Fibroblast of villous mesenchyme (primary cell): ENCODE data around the gene CD22. TPM values are rescaled to one million over a fixed set of nuclear protein-coding genes. Genes with fewer than 3 reads are reported as not detected.
"Not testable (repeated sequence)": the region's sequence is repeated elsewhere in the genome, so short reads cannot be mapped to it uniquely, and the experiment has no call there.

Source experiments
- DNase-seq: peaks from one replicate; pipeline ENCODE4 v3.0.0-alpha.2; 2010; ENCODE audit warnings: low read depth
- H3K4me3 ChIP-seq: 2 replicates; pipeline ENCODE4 v1.5.1; 2011; ENCODE audit warnings: low read depth, mild to moderate bottlenecking, low read length
- CTCF ChIP-seq: IDR thresholded peaks from 2 replicates; pipeline ENCODE4 v1.5.1; 2012; ENCODE audit warnings: low read depth, mild to moderate bottlenecking, low read length; ENCODE audit not compliant: insufficient read depth
- total RNA-seq: library from RNA; depleted of rRNA; stranded (reverse); fragments of >200 nt; gene quantifications from 2 replicates; pipeline ENCODE4 v1.2.3, GENCODE V29; 2012

The CD22 gene
- total RNA-seq, 1 donor = not detected

- TF ChIP-seq CTCF = no peak
- no peak for DNase-seq
- no peak overlapping the region for H3K4me3 ChIP-seq
Measured at GRCh38 chr19:35377656-35378055, 48.7 kb downstream of the CD22 start.

DNA sequence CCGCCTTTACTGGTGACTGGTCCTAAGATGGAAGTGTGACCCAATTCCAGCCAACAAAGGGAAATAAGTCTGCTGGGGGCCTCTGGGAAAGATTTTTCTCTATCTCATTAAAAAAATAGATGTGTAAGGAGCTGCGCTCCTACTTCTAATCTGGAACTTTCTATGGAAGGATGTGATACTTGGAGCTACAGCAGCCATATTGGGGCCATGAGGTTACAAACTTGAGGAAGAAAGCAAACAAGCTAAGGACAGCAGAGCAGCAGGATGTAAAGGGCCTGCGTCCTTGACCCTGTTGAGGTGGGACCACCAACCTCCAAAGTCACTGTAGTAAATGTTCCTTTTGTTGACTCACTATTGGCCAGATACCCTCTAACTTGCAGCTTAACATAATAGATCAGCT, 49.4 kb downstream of the CD22 start:
- no peak for DNase-seq
- H3K4me3 ChIP-seq = no peak overlapping the region
- no peak for TF ChIP-seq CTCF

GRCh38 chr19:35379545-35379944, 50.6 kb downstream of the CD22 start:
- H3K4me3 ChIP-seq, DNase-seq: not testable (repeated sequence)

- TF ChIP-seq CTCF = no peak
- H3K4me3 ChIP-seq = no peak overlapping the region
- DNase-seq = no peak
Measured at GRCh38 chr19:35379992-35380391, 51.0 kb downstream of the CD22 start.

GRCh38 chr19:35380450-35381124, 51.6 kb downstream of the CD22 start:
- no peak overlapping the region for H3K4me3 ChIP-seq
- no peak for TF ChIP-seq CTCF
- DNase-seq = no peak

- TF ChIP-seq CTCF = no peak
- no peak overlapping the region for H3K4me3 ChIP-seq
- DNase-seq = no peak
Measured at GRCh38 chr19:35381318-35381717, 52.3 kb downstream of the CD22 start.

DNA sequence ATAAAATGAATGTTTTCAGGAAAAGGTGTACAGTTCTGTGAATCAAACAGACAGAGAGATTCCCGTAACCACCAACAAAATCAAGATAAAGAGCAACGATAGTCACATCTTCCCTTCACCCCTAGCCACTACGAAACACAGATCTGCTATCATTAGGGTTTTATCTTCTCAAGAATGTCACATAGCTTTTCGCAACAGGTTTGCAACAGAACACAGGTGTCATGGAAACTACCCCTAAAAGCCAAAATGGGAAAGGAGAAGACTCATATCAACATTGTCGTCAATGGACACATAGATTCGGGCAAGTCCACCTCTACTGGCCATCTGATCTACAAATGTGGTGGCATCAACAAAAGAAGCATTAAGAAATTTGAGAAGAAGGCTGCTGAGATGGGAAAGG, 52.9 kb downstream of the CD22 start:
- no peak for TF ChIP-seq CTCF
- no peak for DNase-seq
- no peak overlapping the region for H3K4me3 ChIP-seq
